ENCODE results near the gene PARD3. TPM values are rescaled to one million over a fixed set of nuclear protein-coding genes. Genes with fewer than 3 reads are reported as not detected.

PARD3 gene
- total RNA-seq, 1 donor from 2014 or later, result 76.4 TPM

DNA sequence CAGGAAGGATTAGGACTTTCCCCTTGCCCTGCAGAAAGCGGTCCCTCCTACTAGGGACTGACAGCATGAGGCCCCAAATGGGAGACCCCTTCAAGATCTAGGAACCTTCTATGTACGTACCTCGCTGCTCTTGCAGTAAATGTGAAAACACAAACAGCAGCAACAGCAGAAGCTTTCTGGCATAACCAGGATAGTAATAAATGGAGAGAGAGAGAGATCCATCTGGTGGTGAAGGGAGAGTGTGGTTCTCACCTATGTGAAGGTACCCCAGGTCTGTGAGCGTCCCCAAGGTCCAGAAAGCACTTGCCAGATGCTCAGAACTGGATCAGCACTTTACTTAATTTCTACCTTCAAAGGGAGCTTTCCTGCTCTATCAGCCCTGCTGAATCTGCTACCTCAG, 592.7 kb downstream of the PARD3 start:
- H3K36me3 ChIP-seq (ENCODE audit: control insufficient read depth, insufficient read depth, low read length), result no peaks in the 10 kb centered on the region
- H3K27me3 ChIP-seq (ENCODE audit: control insufficient read depth, insufficient read depth, low read length), result no peaks in the 10 kb centered on the region
- TF ChIP-seq CTCF (IDR thresholded peaks at IDR 0.05; ENCODE audit: insufficient read depth, low read length, poor library complexity, severe bottlenecking), result no peak
- no peak overlapping the region for H3K4me3 ChIP-seq (ENCODE audit: low read depth, low read length)
- no peak for DNase-seq (ENCODE audit: low read depth)

- no peak for DNase-seq (ENCODE audit: low read depth)
- H3K27me3 ChIP-seq (ENCODE audit: control insufficient read depth, insufficient read depth, low read length), result no peaks in the 10 kb centered on the region
- no peak overlapping the region for H3K4me3 ChIP-seq (ENCODE audit: low read depth, low read length)
- no peaks in the 10 kb centered on the region for H3K36me3 ChIP-seq (ENCODE audit: control insufficient read depth, insufficient read depth, low read length)
- no peak for TF ChIP-seq CTCF (IDR thresholded peaks at IDR 0.05; ENCODE audit: insufficient read depth, low read length, poor library complexity, severe bottlenecking)
Observed at GRCh38 chr10:34219753-34220548, 595.1 kb downstream of the PARD3 start.

DNA sequence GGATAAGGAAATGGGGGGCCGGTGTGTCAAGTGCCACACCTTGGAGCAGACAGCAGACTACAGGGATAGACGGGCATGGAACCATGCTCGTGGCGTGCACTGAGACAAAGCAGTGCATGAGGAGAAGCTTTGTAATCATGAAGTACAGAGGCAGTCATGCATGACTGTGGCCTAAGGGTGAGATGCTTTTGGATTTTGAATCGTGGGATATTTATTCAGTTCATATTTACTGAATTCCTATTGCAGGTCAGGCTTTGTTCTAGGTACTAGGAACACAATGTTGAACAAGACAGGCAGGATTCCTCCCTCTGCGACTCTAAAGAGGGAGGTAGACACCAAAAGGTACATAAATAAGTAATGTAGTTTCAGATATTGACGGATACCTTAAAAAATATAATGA, 597.6 kb downstream of the PARD3 start:
- TF ChIP-seq CTCF (IDR thresholded peaks at IDR 0.05; ENCODE audit: insufficient read depth, low read length, poor library complexity, severe bottlenecking), result no peak
- H3K4me3 ChIP-seq (ENCODE audit: low read depth, low read length), result no peak overlapping the region
- no peaks in the 10 kb centered on the region for H3K27me3 ChIP-seq (ENCODE audit: control insufficient read depth, insufficient read depth, low read length)
- H3K36me3 ChIP-seq (ENCODE audit: control insufficient read depth, insufficient read depth, low read length), result no peaks in the 10 kb centered on the region
- no peak for DNase-seq (ENCODE audit: low read depth)

DNA sequence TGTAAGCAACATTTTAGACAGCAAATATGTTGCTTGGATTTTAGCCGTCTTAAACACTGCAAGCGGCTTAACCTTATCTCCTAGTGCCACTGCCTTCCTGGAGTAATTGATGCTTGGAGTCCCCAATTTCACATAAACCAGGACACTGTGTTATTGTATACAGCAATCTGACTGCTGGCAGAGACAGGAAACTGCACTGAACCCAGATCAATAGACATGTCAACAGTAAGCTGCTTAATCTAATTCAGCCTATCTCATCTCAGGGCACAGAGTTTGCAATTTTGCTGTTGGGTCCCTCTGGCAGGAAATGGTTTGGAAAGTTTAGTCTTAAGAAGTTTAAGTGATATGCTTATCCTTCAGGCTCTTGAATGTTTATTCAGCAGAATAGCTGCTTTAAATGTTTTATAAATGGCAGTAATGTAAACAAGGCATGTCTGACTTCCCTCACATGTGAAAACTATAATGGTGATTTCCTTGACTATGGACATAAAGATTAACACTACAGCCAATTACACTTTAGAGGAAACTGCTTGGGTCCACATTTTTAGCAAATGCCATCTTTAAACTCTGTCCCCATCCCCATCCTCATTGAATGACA, 598.6 kb downstream of the PARD3 start:
- TF ChIP-seq CTCF (IDR thresholded peaks at IDR 0.05; ENCODE audit: insufficient read depth, low read length, poor library complexity, severe bottlenecking), result no peak
- no peak for DNase-seq (ENCODE audit: low read depth)
- no peak overlapping the region for H3K4me3 ChIP-seq (ENCODE audit: low read depth, low read length)

GRCh38 chr10:34213805-34214197, 601.3 kb downstream of the PARD3 start:
- DNase-seq (ENCODE audit: low read depth), result no peak
- Histone ChIP-seq H3K36me3 (ENCODE audit: control insufficient read depth, insufficient read depth, low read length) (no peaks in the 10 kb centered on the region), H3K27me3 (ENCODE audit: control insufficient read depth, insufficient read depth, low read length) (no peaks in the 10 kb centered on the region), H3K4me3 (ENCODE audit: low read depth, low read length) (no peak overlapping the region)
- TF ChIP-seq CTCF (IDR thresholded peaks at IDR 0.05; ENCODE audit: insufficient read depth, low read length, poor library complexity, severe bottlenecking), result no peak

More for the DNA sequence above, 598.6 kb downstream of the PARD3 start:
- H3K27me3 ChIP-seq (ENCODE audit: control insufficient read depth, insufficient read depth, low read length), result no peaks in the 10 kb centered on the region
- no peaks in the 10 kb centered on the region for H3K36me3 ChIP-seq (ENCODE audit: control insufficient read depth, insufficient read depth, low read length)

Data from kidney epithelial cell (primary cell).